GM12873 (cell line): Measurements from ENCODE around the gene DRD3.

ENCODE experiments used
- TF ChIP-seq, protein P1 (sequence below): IDR thresholded peaks from 2 replicates; pipeline ENCODE4 v1.5.1; 2012; ENCODE audit warnings: low read depth, mild to moderate bottlenecking, moderate library complexity, low read length, control low read depth; ENCODE audit not compliant: insufficient read depth; ENCODE audit errors: missing control alignments

Gene DRD3

DNA sequence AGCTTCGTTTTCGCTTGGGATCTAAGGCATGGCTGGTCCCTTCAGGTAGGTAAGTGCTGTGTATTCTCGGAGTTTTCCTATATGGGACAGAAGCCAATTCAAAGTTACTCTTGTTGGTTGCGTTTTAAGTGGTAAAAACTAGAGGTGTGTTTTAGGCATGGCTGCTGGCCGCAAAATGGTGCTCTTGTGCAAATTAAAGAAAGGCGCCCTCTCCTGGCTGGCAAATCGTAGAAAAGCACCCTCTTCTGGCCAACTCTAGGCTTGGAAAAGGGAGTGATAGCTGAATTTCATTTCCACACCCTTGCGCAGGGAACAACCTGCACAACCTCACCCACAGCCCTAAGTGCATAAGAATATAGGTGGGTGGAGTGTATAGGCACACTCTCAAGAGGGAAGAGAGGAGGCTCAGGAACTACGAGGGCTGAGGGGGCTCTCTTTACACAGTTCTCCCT lies 23.5 kb downstream of the DRD3 start:
- TF ChIP-seq, protein P1, sequence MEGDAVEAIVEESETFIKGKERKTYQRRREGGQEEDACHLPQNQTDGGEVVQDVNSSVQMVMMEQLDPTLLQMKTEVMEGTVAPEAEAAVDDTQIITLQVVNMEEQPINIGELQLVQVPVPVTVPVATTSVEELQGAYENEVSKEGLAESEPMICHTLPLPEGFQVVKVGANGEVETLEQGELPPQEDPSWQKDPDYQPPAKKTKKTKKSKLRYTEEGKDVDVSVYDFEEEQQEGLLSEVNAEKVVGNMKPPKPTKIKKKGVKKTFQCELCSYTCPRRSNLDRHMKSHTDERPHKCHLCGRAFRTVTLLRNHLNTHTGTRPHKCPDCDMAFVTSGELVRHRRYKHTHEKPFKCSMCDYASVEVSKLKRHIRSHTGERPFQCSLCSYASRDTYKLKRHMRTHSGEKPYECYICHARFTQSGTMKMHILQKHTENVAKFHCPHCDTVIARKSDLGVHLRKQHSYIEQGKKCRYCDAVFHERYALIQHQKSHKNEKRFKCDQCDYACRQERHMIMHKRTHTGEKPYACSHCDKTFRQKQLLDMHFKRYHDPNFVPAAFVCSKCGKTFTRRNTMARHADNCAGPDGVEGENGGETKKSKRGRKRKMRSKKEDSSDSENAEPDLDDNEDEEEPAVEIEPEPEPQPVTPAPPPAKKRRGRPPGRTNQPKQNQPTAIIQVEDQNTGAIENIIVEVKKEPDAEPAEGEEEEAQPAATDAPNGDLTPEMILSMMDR, result peak; percentile 64

GRCh38 chr3:114154321-114154821 lies 24.5 kb downstream of the DRD3 start:
- TF ChIP-seq, protein P1, result no peak

- TF ChIP-seq, protein P1, result peak; percentile 87
Observed at GRCh38 chr3:114152519-114153151, 26.2 kb downstream of the DRD3 start.

DNA sequence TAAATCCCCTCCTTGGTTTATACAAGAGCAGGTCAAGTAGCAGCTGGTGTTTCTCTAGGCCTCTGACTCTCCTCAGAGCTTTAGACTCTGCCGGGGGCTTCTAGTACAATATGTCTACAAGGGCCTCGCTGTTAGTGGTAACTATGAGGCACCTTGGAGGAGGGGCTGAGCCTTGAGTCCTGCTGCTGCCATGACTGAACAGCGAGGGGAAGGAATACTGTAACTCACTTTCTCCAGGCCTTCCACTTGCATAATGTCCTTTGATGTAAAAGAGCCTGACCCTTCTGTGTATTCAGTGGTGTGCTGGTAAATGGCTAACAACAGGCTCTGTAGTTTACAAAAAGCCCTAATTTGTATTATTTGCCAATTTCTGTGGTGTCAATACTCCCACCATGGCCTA lies 27.8 kb downstream of the DRD3 start:
- TF ChIP-seq, protein P1, result no peak

- TF ChIP-seq, protein P1, result no peak
Observed at GRCh38 chr3:114147251-114147650, 31.6 kb downstream of the DRD3 start.

GRCh38 chr3:114144909-114145688 lies 33.8 kb downstream of the DRD3 start:
- TF ChIP-seq, protein P1, result no peak

DNA sequence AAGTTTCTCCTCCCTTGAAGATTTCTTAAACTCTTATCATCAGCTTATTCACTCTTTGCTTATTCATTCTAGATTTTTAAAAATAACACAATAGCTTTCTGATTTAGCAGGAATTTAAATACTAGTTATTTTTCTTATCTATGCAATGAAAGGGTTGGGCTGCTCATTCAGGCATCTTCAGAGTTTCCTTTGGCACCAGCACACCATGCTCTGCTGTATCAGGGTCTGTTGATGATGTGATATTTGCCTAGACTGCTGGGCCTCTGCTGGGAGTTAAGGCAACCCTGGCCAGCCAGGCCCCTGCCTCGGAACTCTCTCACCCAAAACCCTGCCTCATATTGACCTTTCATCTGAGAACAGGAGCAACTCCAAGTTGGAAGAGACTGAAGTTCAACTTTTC lies 35.0 kb downstream of the DRD3 start:
- TF ChIP-seq, protein P1, result no peak
